Activated B cell treated with CpG ODN at 0.5 μM for 24 hours (primary cell): ENCODE results near the gene TLE2. TPM values are rescaled to one million over a fixed set of nuclear protein-coding genes. Genes with fewer than 3 reads are reported as not detected.

ENCODE experiments used
- ATAC-seq: fragments of 200-7000 bp; cut with Tn5 transposase; one replicate; pipeline ENCODE4 v1.10.0; 2021; ENCODE audit warnings: low read depth, mild to moderate bottlenecking, moderate library complexity
- CTCF ChIA-PET: fragments of 350-600 bp; sonication (Branson Sonifier 250); formaldehyde crosslinking; loops from one replicate; lab custom pipeline; 2021; ENCODE audit warnings: antibody characterized with exemption; lab: Charles Lee
- POLR2A ChIA-PET: fragments of 350-600 bp; sonication (Branson Sonifier 250); formaldehyde crosslinking; loops from one replicate; lab custom pipeline; 2021; ENCODE audit warnings: antibody characterized with exemption; lab: Charles Lee
- DNase-seq: peaks from one replicate; pipeline ENCODE4 v3.0.0; 2022
- H3K27ac Mint-ChIP-seq: one replicate; pipeline ENCODE4 v1.8.0; 2020; ENCODE audit warnings: mixed read lengths
- H3K27me3 Mint-ChIP-seq: one replicate; pipeline ENCODE4 v1.8.0; 2021; ENCODE audit warnings: mixed read lengths
- H3K36me3 Mint-ChIP-seq: one replicate; pipeline ENCODE4 v1.8.0; 2021; ENCODE audit warnings: low read depth, mixed read lengths
- H3K4me1 Mint-ChIP-seq: one replicate; pipeline ENCODE4 v1.8.0; 2021; ENCODE audit warnings: mixed read lengths
- H3K4me3 Mint-ChIP-seq: one replicate; pipeline ENCODE4 v1.8.0; 2020; ENCODE audit warnings: mild to moderate bottlenecking, mixed read lengths
- H3K9me3 Mint-ChIP-seq: one replicate; pipeline ENCODE4 v1.8.0; 2020; ENCODE audit warnings: mixed read lengths
- CTCF ChIP-seq: fragments of 200-600 bp; IDR thresholded peaks from one replicate; pipeline ENCODE4 v1.8.0; 2022; ENCODE audit warnings: antibody characterized with exemption, mild to moderate bottlenecking
- intact Hi-C: fragments of 100-400 bp; cut with micrococcal nuclease; formaldehyde crosslinking; loops from one replicate; pipeline ENCODE4 v1.15.1; 2024
- total RNA-seq: library from RNA; stranded (reverse); gene quantifications from 2 replicates; pipeline ENCODE4 v1.2.3, GENCODE V29; 2022

The TLE2 gene
- total RNA-seq, 1 donor from 2014 or later, result 0.58 TPM

DNA sequence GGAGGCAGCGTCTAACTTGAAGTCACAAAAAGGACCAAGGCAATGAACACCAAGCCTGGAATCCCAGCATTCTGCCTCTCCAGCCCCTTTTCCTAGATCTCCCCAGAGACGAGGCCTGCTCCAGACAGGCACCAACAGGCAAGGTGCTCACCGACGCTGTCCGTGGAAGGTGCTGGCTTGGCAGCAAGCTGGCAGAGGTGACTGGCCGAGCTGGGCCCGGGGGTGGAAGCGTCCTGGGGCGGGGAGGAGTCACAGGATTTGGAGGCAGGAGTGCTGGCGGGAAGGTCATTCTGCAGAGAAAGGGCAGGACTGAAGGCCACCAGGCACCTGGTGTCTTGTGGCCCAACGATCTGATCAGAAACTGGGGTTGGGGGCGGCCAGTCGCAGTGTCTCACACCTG is 18.2 kb downstream of the TLE2 start:
- Mint-ChIP-seq H3K4me3 (no peak overlapping the region), H3K9me3 (no peaks in the 10 kb centered on the region), H3K27me3 (peaks cover 4% of the 10 kb centered on the region), H3K27ac (no peak overlapping the region), H3K36me3 (no peaks in the 10 kb centered on the region), H3K4me1 (no peaks in the 10 kb centered on the region)
- intact Hi-C loops, result no loop called here
- ChIA-PET CTCF (no interaction called here), POLR2A (interaction anchor here (0.7 kb wide), 1 partner anchor 25 kb away, joined by 3 read pairs; no protein-coding TSS in a partner anchor)
- no peak for TF ChIP-seq CTCF
- DNase-seq (no peak), ATAC-seq (no peak)

DNA sequence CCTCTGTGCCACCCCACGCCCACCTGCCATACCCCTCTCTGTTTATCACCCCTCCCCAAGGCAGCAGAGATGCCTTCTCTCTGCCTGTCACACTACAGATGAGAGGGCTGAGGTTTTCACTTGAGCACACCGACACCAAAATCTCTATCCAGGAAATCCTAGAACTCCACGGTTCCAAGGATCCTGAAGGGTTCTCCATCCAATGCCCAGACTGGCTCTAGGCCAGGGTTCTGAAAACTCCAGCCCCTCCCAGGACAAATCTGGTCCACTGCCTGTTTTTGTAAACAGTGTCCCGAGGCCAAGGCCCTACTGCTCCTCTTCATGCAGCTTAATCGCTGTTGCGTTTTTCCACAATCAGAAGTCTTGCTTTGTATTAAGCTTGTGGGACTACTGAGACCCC is 20.1 kb downstream of the TLE2 start:
- intact Hi-C loops, result no loop called here
- no peaks in the 10 kb centered on the region for H3K4me1 Mint-ChIP-seq
- ChIA-PET POLR2A (no interaction called here), CTCF (no interaction called here)
- H3K27me3 Mint-ChIP-seq, result peaks cover 4% of the 10 kb centered on the region
- TF ChIP-seq CTCF, result no peak
- DNase-seq (no peak), ATAC-seq (no peak)
- no peak overlapping the region for H3K27ac Mint-ChIP-seq
- H3K9me3 Mint-ChIP-seq, result no peaks in the 10 kb centered on the region
- no peaks in the 10 kb centered on the region for H3K36me3 Mint-ChIP-seq
- no peak overlapping the region for H3K4me3 Mint-ChIP-seq

DNA sequence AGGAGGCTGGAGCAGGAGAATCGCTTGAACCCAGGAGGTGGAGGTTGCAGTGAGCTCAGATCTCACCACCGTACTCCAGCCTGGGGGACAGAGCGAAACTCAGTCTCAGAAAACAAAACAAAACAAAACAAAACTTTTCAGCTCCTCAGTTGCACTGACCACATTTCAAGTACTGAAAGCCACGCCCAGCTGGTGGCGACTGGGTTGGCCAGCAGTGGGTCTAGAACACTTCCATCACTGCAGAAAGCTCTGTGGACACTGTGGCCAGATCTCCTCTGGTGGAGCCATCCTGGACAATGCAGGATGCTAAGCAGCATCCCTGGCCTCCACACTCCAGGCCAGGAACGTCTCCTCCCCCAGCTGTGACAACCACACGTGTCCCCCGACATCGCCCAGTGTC is 21.1 kb downstream of the TLE2 start:
- Mint-ChIP-seq H3K36me3 (no peaks in the 10 kb centered on the region), H3K4me3 (no peak overlapping the region), H3K27me3 (peaks cover 4% of the 10 kb centered on the region), H3K4me1 (no peaks in the 10 kb centered on the region), H3K9me3 (no peaks in the 10 kb centered on the region), H3K27ac (no peak overlapping the region)
- ATAC-seq, result no peak
- CTCF ChIA-PET, result no interaction called here
- intact Hi-C loops, result no loop called here
- POLR2A ChIA-PET, result no interaction called here
- DNase-seq, result no peak
- TF ChIP-seq CTCF, result no peak

- intact Hi-C loops, result no loop called here
- H3K4me1 Mint-ChIP-seq, result no peaks in the 10 kb centered on the region
- POLR2A ChIA-PET, result no interaction called here
- CTCF ChIA-PET, result no interaction called here
- H3K36me3 Mint-ChIP-seq, result no peaks in the 10 kb centered on the region
- H3K27ac Mint-ChIP-seq, result no peak overlapping the region
- TF ChIP-seq CTCF, result no peak
- ATAC-seq, result no peak
- H3K27me3 Mint-ChIP-seq, result peaks cover 4% of the 10 kb centered on the region
- no peak overlapping the region for H3K4me3 Mint-ChIP-seq
- no peak for DNase-seq
- no peaks in the 10 kb centered on the region for H3K9me3 Mint-ChIP-seq
These were observed 22.9 kb downstream of the TLE2 start for GRCh38 chr19:3006075-3006767.

- ChIA-PET POLR2A (no interaction called here), CTCF (no interaction called here)
- H3K27ac Mint-ChIP-seq, result no peak overlapping the region
- no peaks in the 10 kb centered on the region for H3K9me3 Mint-ChIP-seq
- no peak overlapping the region for H3K4me3 Mint-ChIP-seq
- no peaks in the 10 kb centered on the region for H3K36me3 Mint-ChIP-seq
- no peak for DNase-seq
- TF ChIP-seq CTCF, result no peak
- peaks cover 4% of the 10 kb centered on the region for H3K27me3 Mint-ChIP-seq
- H3K4me1 Mint-ChIP-seq, result no peaks in the 10 kb centered on the region
- ATAC-seq, result no peak
- intact Hi-C loops, result no loop called here
These were observed 23.7 kb downstream of the TLE2 start for GRCh38 chr19:3005345-3005744.
